CD8-positive, alpha-beta memory T cell (primary cell): Measurements from ENCODE around the gene ANK2. TPM values are rescaled to one million over a fixed set of nuclear protein-coding genes. Genes with fewer than 3 reads are reported as not detected.

Experiments
- CTCF ChIA-PET: fragments of 350-600 bp; sonication (Branson Sonifier 250); formaldehyde crosslinking; loops from one replicate; lab custom pipeline; 2021; ENCODE audit warnings: antibody characterized with exemption; lab: Charles Lee
- POLR2A ChIA-PET: fragments of 350-600 bp; sonication (Branson Sonifier 250); formaldehyde crosslinking; loops from one replicate; lab custom pipeline; 2021; ENCODE audit warnings: antibody characterized with exemption; lab: Charles Lee
- DNase-seq, 5 donors: peaks; one replicate each; pipeline versions ENCODE4 v3.0.0 to v3.0.0-alpha.2; 2020 to 2022; ENCODE audit warnings: mixed read lengths in 1 of 5
- H3K27ac ChIP-seq: one replicate; pipeline ENCODE4 v1.7.0; 2013; ENCODE audit warnings: low read depth, mild to moderate bottlenecking, low read length, moderate library complexity
- H3K27me3 ChIP-seq: 2 replicates; pipeline ENCODE4 v1.7.0; 2013; ENCODE audit warnings: low read length, mild to moderate bottlenecking; ENCODE audit not compliant: insufficient read depth, poor library complexity, severe bottlenecking
- H3K36me3 ChIP-seq: 2 replicates; pipeline ENCODE4 v1.7.0; 2013; ENCODE audit warnings: mild to moderate bottlenecking, low read length, moderate library complexity; ENCODE audit not compliant: insufficient read depth
- H3K4me1 ChIP-seq: 2 replicates; pipeline ENCODE4 v1.7.0; 2013; ENCODE audit warnings: mild to moderate bottlenecking, low read length, moderate library complexity; ENCODE audit not compliant: insufficient read depth
- H3K4me3 ChIP-seq: 2 replicates; pipeline ENCODE4 v1.7.0; 2013; ENCODE audit warnings: mild to moderate bottlenecking, low read length
- H3K9me3 ChIP-seq: 2 replicates; pipeline ENCODE4 v1.7.0; 2013; ENCODE audit warnings: mild to moderate bottlenecking, low read length
- H3K27ac Mint-ChIP-seq, 8 donors: one replicate each; pipeline ENCODE4 v1.8.0; 2020 to 2021; ENCODE audit warnings: mixed read lengths in 8 of 8, mild to moderate bottlenecking in 6 of 8, inconsistent platforms in 3 of 8, moderate library complexity in 3 of 8
- H3K27me3 Mint-ChIP-seq, 2 donors: one replicate each; pipeline ENCODE4 v1.8.0; 2020 to 2021; ENCODE audit warnings: mixed read lengths in 2 of 2, mild to moderate bottlenecking in 1 of 2, moderate library complexity in 1 of 2
- H3K36me3 Mint-ChIP-seq, 3 donors: one replicate each; pipeline ENCODE4 v1.8.0; 2020 to 2021; ENCODE audit warnings: mixed read lengths in 3 of 3, inconsistent platforms in 1 of 3, mild to moderate bottlenecking in 1 of 3
- H3K4me1 Mint-ChIP-seq, 3 donors: one replicate each; pipeline ENCODE4 v1.8.0; 2020 to 2021; ENCODE audit warnings: mixed read lengths in 3 of 3, inconsistent platforms in 1 of 3, mild to moderate bottlenecking in 1 of 3
- H3K4me3 Mint-ChIP-seq, 7 donors: one replicate each; pipeline ENCODE4 v1.8.0; 2020 to 2021; ENCODE audit warnings: mixed read lengths in 7 of 7, mild to moderate bottlenecking in 6 of 7, moderate library complexity in 4 of 7, inconsistent platforms in 2 of 7
- H3K9me3 Mint-ChIP-seq, 5 donors: one replicate each; pipeline ENCODE4 v1.8.0; 2020 to 2022; ENCODE audit warnings: mixed read lengths in 5 of 5, mild to moderate bottlenecking in 3 of 5, moderate library complexity in 2 of 5, inconsistent platforms in 1 of 5
- polyA plus RNA-seq: library from polyadenylated mRNA; unstranded; fragments of 300-500 nt; fragmentation: Illumina TruSeq; gene quantifications from one replicate; pipeline ENCODE4 v1.2.3, GENCODE V29; 2021
- total RNA-seq, 2 experiments: library from RNA; stranded (reverse); gene quantifications; one replicate each; pipeline ENCODE4 v1.2.3, GENCODE V29; 2021

The ANK2 gene
- total and polyA plus RNA-seq, 3 experiments from 2014 or later: 0.26 to 0.80 TPM; not detected in 1

DNA sequence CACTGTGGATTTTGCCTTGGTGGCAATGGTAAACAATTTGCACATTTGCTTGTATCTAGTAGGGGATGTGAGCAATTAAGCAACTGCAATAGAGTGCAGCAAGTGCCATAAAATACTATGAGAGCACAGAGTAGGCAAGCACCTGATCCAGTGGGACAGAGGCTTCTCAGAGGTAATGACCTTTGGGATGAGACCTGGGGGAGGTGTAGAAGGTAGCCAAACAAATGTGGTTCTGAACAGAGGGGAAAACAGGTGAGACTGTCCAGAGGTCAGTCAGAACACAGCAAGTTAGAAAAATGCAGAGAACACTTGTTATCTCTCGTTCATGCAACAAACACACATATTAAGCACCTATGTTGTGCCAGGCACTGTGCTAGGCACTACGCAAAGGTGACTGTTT lies 21.4 kb upstream of the ANK2 start:
- DNase-seq: no peak
- CTCF ChIA-PET: no interaction called here
- Mint-ChIP-seq H3K36me3 (no peaks in the 10 kb centered on the region), H3K9me3 (no peaks in the 10 kb centered on the region), H3K27me3 (no peaks in the 10 kb centered on the region), H3K27ac (no peak overlapping the region), H3K4me1 (no peaks in the 10 kb centered on the region), H3K4me3 (no peak overlapping the region)
- Histone ChIP-seq H3K27me3 (no peaks in the 10 kb centered on the region), H3K36me3 (no peaks in the 10 kb centered on the region), H3K27ac (no peak overlapping the region), H3K9me3 (no peaks in the 10 kb centered on the region), H3K4me1 (no peaks in the 10 kb centered on the region), H3K4me3 (no peak overlapping the region)
- POLR2A ChIA-PET: no interaction called here

DNA sequence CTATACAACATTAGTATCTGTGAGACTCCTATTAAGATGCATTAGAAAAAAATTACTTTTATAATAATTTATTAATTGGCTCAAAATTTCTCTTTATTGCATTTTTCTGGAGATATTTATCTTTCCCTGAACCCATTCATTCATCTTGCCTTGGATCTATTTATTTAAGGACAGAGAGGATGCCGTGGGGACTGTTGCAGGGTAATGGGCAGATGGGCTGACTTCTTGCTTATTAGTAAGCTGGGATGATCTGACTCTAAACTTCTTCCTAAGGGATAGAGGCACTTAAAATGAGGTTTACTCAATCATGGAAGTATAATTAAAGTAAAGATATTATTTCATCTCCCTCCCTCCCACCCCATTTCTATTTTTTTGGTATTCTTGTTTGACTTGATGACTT lies 18.2 kb upstream of the ANK2 start:
- Histone ChIP-seq H3K4me3 (no peak overlapping the region), H3K4me1 (no peaks in the 10 kb centered on the region), H3K36me3 (no peaks in the 10 kb centered on the region), H3K9me3 (no peaks in the 10 kb centered on the region), H3K27me3 (no peaks in the 10 kb centered on the region), H3K27ac (no peak overlapping the region)
- ChIA-PET POLR2A (no interaction called here), CTCF (no interaction called here)
- no peak overlapping the region for H3K4me3 Mint-ChIP-seq
- H3K27me3 Mint-ChIP-seq: peaks cover 5 to 8% of the 10 kb centered on the region in 2 donors
- DNase-seq: no peak
- H3K36me3 Mint-ChIP-seq: no peaks in the 10 kb centered on the region
- H3K9me3 Mint-ChIP-seq: peaks cover 0 to 2% (median 0%) of the 10 kb centered on the region in 5 donors
- H3K4me1 Mint-ChIP-seq: no peaks in the 10 kb centered on the region
- H3K27ac Mint-ChIP-seq: no peak overlapping the region

DNA sequence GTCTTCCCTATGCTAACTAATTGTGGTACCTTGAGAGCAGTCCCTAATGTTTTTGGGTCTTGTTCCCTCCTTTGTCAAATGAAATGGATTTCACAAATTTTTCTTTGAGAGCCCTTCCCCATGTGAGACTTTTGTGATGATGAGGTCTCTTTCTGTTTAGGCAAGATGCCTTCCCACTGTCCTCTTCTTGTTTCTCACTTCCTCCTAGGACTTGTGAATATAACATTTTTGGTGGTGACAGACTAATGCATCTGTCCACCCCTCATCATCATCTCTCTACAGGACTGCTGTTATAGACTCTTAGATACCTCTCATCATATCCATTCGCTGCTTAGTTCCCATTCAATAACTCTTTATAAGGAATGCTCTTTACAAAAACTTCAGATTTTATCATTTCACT lies 8.7 kb upstream of the ANK2 start:
- no peak overlapping the region for H3K4me3 ChIP-seq
- Mint-ChIP-seq H3K27me3 (no peaks in the 10 kb centered on the region), H3K4me1 (no peaks in the 10 kb centered on the region), H3K9me3 (peaks cover 0 to 6% (median 2%) of the 10 kb centered on the region in 5 donors), H3K27ac (no peak overlapping the region), H3K36me3 (no peaks in the 10 kb centered on the region), H3K4me3 (no peak overlapping the region)
- no peaks in the 10 kb centered on the region for H3K4me1 ChIP-seq
- no peak overlapping the region for H3K27ac ChIP-seq
- no peaks in the 10 kb centered on the region for H3K9me3 ChIP-seq
- no peaks in the 10 kb centered on the region for H3K27me3 ChIP-seq
- DNase-seq: no peak
- no peaks in the 10 kb centered on the region for H3K36me3 ChIP-seq
- ChIA-PET CTCF (no interaction called here), POLR2A (no interaction called here)

DNA sequence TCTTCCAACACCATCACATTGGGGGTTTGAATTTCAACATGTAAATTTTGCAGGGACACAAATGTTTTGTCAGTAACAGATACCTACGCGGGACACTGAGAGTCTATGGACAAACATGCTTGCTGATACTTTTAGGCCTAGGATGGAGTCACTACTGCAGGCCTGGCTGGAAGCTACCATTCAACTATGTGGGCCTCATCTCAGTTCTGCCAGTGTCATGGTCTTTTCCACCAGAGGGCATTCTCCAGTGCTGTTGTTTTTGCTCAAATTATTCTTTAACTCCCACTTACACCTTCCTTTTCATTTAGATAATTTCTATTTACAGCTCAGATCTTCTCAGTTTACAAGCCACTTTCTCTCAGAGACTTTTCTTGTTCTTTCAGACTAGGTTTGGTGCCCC lies 7.0 kb upstream of the ANK2 start:
- no peaks in the 10 kb centered on the region for H3K4me1 ChIP-seq
- H3K4me1 Mint-ChIP-seq: no peaks in the 10 kb centered on the region
- H3K36me3 Mint-ChIP-seq: no peaks in the 10 kb centered on the region
- no peak overlapping the region for H3K27ac Mint-ChIP-seq
- H3K4me3 ChIP-seq: no peak overlapping the region
- H3K27me3 ChIP-seq: no peaks in the 10 kb centered on the region
- H3K27ac ChIP-seq: no peak overlapping the region
- H3K4me3 Mint-ChIP-seq: no peak overlapping the region
- H3K9me3 ChIP-seq: no peaks in the 10 kb centered on the region
- CTCF ChIA-PET: no interaction called here
- POLR2A ChIA-PET: no interaction called here
- no peaks in the 10 kb centered on the region for H3K36me3 ChIP-seq
- peaks cover 0 to 6% (median 2%) of the 10 kb centered on the region in 5 donors for H3K9me3 Mint-ChIP-seq
- H3K27me3 Mint-ChIP-seq: no peaks in the 10 kb centered on the region
- DNase-seq: no peak

DNA sequence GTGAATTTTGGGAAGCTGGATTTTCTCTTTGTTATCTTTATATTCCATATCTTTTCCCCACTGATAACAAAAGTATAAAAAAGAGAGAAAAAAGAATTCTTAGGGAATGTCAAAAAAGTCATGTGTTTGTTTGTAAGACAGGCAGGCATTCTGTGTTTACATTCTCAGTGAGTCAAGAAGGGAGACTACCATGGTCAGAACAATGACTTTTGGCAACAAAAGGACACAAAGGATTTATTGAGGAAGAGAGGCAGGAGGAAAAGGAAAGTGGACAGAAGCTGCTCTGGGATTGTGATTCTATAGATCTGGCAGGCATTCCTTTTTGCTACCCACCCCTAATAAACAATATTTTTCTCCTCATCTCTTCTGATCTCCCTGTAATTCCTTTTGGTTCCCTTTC lies 5.9 kb upstream of the ANK2 start:
- no peak for DNase-seq
- Mint-ChIP-seq H3K27me3 (no peaks in the 10 kb centered on the region), H3K4me1 (no peaks in the 10 kb centered on the region), H3K36me3 (no peaks in the 10 kb centered on the region), H3K9me3 (peaks cover 0 to 6% (median 2%) of the 10 kb centered on the region in 5 donors), H3K27ac (no peak overlapping the region), H3K4me3 (no peak overlapping the region)
- Histone ChIP-seq H3K9me3 (no peaks in the 10 kb centered on the region), H3K27ac (no peak overlapping the region), H3K27me3 (no peaks in the 10 kb centered on the region), H3K4me3 (no peak overlapping the region), H3K4me1 (no peaks in the 10 kb centered on the region), H3K36me3 (no peaks in the 10 kb centered on the region)
- POLR2A ChIA-PET: no interaction called here
- CTCF ChIA-PET: no interaction called here

DNA sequence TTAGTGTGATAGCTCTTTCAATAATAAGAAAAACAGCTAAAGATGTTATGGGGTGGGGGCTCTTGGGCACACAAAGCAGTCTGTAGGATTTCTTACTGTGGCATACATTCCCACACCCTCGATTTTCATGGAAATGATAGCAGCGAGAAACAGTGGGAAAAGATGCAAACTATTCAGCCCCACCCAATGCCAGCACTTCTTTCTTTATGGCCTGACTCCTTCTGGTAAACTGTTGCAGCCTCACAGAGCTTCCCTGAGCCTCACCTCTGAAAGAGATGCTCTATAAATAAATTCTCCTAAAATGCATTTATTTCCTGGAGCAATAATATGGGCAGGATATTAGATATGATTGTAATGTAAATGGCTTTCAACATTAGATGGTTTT lies 910 bp downstream of the ANK2 start:
- H3K4me3 Mint-ChIP-seq: no peak overlapping the region
- ChIA-PET POLR2A (no interaction called here), CTCF (no interaction called here)

DNA sequence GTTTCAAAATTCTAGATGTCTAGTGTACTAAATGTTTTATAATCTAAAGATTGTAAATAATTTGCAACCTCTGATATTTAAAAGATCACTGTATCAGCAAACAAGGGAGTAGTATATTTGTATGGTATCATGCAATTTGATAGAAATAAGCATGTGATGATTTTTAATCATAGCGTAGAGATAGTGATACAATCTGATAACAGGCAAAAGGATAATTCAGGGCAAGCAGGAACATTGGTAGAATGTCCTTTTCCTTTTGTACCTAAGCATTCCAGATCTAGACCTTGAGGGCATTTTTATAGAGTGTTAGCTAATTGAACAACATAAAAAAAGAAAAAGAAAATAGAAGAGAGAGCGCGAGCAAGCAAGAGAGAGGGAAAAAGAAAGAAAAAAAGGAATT lies 1.4 kb downstream of the ANK2 start:
- Histone ChIP-seq H3K4me1 (no peaks in the 10 kb centered on the region), H3K4me3 (no peak overlapping the region), H3K27ac (no peak overlapping the region), H3K9me3 (no peaks in the 10 kb centered on the region), H3K36me3 (no peaks in the 10 kb centered on the region), H3K27me3 (no peaks in the 10 kb centered on the region)
- Mint-ChIP-seq H3K27ac (no peak overlapping the region), H3K36me3 (no peaks in the 10 kb centered on the region), H3K4me3 (no peak overlapping the region), H3K4me1 (no peaks in the 10 kb centered on the region), H3K27me3 (peaks cover 0 to 13% of the 10 kb centered on the region in 2 donors), H3K9me3 (peaks cover 0 to 2% (median 0%) of the 10 kb centered on the region in 5 donors)
- CTCF ChIA-PET: no interaction called here
- no peak for DNase-seq
- POLR2A ChIA-PET: no interaction called here

More for the DNA sequence above, 910 bp downstream of the ANK2 start:
- peaks cover 0 to 2% (median 0%) of the 10 kb centered on the region in 5 donors for H3K9me3 Mint-ChIP-seq
- DNase-seq: no peak
- Histone ChIP-seq H3K27ac (no peak overlapping the region), H3K27me3 (no peaks in the 10 kb centered on the region), H3K9me3 (no peaks in the 10 kb centered on the region), H3K36me3 (no peaks in the 10 kb centered on the region), H3K4me1 (no peaks in the 10 kb centered on the region), H3K4me3 (no peak overlapping the region)
- no peaks in the 10 kb centered on the region for H3K36me3 Mint-ChIP-seq
- no peaks in the 10 kb centered on the region for H3K4me1 Mint-ChIP-seq
- peaks cover 0 to 13% of the 10 kb centered on the region in 2 donors for H3K27me3 Mint-ChIP-seq
- no peak overlapping the region for H3K27ac Mint-ChIP-seq

DNA sequence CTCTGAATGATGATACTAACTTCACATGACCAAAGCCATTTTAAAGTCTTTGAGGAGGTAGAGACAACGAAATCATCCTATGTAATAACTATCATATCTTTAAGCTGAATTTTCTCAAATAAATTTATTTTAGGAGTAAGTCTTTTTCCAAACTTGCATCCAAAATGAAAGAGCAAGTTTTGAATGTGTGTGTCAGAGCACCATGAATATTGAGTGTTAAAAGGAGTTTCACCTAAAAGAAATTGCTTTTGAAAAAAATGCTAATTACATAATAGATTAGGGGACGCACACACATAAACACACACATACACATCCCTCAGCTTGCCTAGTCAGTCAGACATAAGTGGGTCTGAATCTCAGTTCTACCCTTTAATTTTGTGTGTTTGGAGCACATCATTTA lies 1.9 kb downstream of the ANK2 start:
- no peak overlapping the region for H3K27ac Mint-ChIP-seq
- peaks cover 0 to 2% (median 0%) of the 10 kb centered on the region in 5 donors for H3K9me3 Mint-ChIP-seq
- Histone ChIP-seq H3K27ac (no peak overlapping the region), H3K4me3 (no peak overlapping the region), H3K36me3 (no peaks in the 10 kb centered on the region), H3K4me1 (no peaks in the 10 kb centered on the region), H3K27me3 (no peaks in the 10 kb centered on the region), H3K9me3 (no peaks in the 10 kb centered on the region)
- POLR2A ChIA-PET: no interaction called here
- H3K4me3 Mint-ChIP-seq: no peak overlapping the region
- no peaks in the 10 kb centered on the region for H3K36me3 Mint-ChIP-seq
- DNase-seq: no peak
- peaks cover 0 to 13% of the 10 kb centered on the region in 2 donors for H3K27me3 Mint-ChIP-seq
- H3K4me1 Mint-ChIP-seq: no peaks in the 10 kb centered on the region
- CTCF ChIA-PET: no interaction called here
